Ovary (tissue), 3 donors: ENCODE data around the gene PLB1.

Experiments
- CTCF ChIP-seq, 3 donors: fragments of 450-650 bp in 2 of 3; fragments of 200-600 bp in 1 of 3; IDR thresholded peaks; one replicate each; pipeline versions ENCODE4 v1.5.1 to v1.8.0; 2016 to 2022; ENCODE audit warnings: antibody characterized with exemption in 3 of 3, mild to moderate bottlenecking in 1 of 3
- EP300 ChIP-seq: sonication (generic); formaldehyde crosslinking; IDR thresholded peaks from one replicate; pipeline ENCODE4 v1.6.1; 2017; ENCODE audit warnings: antibody characterized with exemption
- POLR2A ChIP-seq: fragments of 450-650 bp; IDR thresholded peaks from one replicate; pipeline ENCODE4 v1.6.1; 2017; ENCODE audit warnings: antibody characterized with exemption, mild to moderate bottlenecking, moderate library complexity
- donor health status: DM: no; HTN: no; CAD: no.

DNA sequence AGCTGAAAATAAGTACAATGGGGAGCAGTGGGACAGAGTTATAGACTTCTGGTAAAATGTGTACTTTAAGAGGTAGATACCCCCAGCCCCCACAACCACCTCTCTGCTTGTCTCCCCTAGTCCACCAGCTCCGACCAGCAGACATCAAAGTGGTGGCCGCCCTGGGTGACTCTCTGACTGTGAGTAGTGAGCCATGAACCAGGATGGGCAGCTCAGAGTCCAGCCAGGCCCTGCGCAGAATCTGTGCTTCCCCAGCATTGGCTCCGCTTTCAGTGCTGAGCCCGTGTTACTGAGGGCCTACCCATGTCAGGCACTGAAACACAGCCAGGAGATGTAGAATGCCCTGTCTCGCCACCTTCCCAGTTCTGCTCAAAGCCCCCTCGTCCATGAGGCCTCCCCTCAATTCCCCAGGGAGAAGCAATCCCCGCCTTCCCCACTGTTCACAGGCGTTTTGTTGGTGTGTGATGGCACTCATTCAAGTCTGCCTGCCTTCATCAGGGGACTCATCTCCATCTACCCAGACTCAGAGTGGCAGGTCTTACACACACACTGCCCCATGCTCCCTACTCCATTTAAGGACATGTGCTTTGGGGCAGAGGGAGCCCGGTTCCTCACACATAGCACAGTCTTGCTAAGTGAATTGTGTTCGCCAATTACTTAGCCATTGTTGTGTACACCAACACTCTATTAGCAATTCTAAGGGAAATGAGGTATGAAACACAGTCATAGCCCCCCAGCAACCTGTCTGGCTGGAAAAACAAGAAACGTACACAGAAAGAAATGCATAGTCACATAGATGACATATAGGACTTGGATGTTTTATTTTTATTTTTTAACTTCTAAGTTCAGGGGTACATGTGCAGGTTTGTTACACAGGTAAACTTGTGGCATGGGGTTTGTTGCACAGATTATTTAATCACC lies 122.6 kb downstream of the PLB1 start:
- no peak for TF ChIP-seq POLR2A
- TF ChIP-seq CTCF (IDR thresholded peaks at IDR 0.05): no peak
- TF ChIP-seq EP300: no peak
